HG03103 (cell line): ENCODE results near the gene RGS6.

ENCODE experiments used
- ATAC-seq: cut with Tn5 transposase; IDR thresholded peaks from one replicate; pipeline ENCODE4 v1.9.1; 2021; ENCODE audit warnings: low read depth; ENCODE audit not compliant: unreplicated experiment

Gene RGS6

GRCh38 chr14:72008666-72009065 lies 76.4 kb downstream of the RGS6 start:
- no peak for ATAC-seq

DNA sequence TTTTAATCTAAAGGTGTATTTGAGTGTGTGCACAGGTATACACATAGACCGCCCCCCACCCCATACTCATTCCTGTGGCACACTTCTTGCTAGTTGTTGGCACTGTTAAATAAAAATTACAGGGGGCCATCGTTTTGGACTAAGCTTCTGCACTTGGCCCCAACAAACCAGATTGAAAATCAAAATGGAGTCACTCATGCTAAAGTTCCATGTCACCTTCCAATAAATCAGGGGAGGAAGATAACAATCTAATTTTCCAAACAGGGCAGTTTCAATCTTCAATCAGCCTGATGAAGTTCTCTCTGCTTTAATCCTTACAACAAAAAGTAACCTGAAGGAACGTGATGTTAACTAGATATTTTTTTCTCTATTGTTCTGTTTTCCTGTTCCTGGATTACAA lies 78.2 kb downstream of the RGS6 start:
- ATAC-seq = no peak

- ATAC-seq = no peak
These were observed 81.6 kb downstream of the RGS6 start for GRCh38 chr14:72013721-72014345.

- no peak for ATAC-seq
These were observed 82.3 kb downstream of the RGS6 start for GRCh38 chr14:72014486-72014885.

- no peak for ATAC-seq
These were observed 85.1 kb downstream of the RGS6 start for GRCh38 chr14:72017290-72017689.

DNA sequence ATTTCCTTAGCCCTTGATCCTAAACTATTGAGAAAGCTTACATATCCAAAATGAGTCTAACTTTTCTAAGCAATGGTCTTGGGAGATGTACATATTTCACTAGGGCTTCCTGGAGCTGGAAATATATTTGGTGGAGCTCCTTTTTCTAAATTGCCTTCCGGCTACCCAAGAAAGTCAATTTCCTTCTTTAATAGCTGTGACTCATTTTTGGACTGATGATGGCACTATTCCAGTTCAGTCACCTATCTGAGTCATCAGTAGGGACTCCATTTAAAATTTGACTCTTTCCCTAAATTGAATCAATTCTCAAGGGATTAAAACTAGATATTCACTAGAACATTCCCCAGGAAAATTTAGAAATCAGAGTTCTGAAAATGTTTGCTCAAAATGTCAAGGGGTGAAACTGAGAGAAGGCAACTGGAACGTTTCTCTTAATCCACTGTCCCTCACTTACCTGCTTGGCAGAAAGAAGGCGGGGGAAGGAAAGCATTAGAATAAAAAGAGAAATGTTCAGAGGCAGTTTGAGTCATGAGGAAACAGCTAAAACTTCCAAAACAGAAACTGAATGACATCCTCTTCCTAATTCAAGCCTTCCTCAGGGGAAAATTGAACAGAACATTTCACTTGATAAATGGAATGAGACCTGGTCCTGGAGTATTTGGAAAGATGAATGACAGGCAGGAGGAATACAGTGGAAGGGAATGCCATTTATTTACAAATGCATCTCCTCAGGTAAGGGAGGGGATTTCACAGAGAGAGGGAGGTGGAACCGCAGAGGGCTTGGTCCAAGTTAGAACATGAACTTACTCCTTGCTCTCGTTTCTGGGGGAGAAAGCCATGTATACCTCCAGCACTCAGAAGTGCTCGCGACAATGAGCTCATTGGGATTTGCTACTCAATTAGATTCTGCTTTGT lies 91.2 kb downstream of the RGS6 start:
- no peak for ATAC-seq

GRCh38 chr14:72024043-72024407 lies 91.8 kb downstream of the RGS6 start:
- ATAC-seq = no peak

DNA sequence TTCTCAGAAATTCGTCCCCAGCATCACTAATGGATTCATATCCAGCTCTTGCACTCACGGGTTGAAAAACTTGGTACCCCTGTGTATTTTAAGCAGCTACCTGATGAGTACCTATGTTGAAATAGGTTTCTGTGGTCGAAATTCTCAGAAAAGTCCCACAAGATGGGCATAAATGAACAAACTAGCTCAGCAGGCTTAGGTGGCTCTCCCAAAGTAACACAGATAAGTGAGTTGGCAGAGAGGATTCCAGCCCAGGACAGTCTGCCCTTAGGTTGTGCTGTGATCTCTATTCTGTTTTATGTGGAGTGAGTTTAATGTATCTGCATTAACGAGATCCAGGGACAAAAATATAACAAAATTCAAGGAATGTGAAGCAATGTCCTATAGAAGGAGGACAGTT lies 92.3 kb downstream of the RGS6 start:
- ATAC-seq = no peak

DNA sequence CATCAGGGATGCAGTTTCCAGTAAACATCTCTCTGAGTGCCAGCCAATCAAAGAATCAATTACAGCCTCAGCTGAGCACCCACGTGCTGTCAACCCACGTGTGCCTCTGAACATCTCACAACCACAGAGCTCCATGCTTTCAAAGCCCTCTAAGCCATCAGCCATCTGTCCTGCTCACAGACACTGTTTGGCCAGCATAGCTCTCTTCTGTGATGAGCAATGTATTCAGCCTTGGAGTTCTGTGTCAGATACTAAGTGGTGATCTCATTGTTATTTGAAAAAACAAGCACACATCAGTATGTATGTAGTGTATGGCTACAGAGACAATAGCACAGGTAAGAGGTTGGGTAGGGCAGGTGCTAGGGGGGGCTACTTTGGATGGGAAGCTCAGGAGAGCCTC lies 94.3 kb downstream of the RGS6 start:
- ATAC-seq = no peak

DNA sequence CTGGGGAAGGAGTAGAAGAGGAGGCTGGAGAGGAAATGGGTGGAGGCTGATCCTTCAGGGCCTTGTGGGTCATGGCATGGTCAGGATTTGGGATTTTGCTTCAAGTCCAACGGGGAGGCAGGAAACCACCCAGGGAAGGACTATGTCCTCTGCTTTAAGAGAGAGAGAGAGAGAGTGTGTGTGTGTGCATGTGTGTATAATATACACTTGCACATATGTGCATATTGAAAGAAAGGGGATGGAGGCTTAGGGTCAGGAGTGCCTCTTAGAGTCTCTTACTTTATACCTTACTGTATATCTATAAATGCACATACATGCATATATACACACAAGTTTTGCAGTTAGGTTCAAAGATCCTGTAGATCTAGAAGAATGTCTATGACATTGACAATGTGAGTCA lies 94.8 kb downstream of the RGS6 start:
- ATAC-seq = no peak

DNA sequence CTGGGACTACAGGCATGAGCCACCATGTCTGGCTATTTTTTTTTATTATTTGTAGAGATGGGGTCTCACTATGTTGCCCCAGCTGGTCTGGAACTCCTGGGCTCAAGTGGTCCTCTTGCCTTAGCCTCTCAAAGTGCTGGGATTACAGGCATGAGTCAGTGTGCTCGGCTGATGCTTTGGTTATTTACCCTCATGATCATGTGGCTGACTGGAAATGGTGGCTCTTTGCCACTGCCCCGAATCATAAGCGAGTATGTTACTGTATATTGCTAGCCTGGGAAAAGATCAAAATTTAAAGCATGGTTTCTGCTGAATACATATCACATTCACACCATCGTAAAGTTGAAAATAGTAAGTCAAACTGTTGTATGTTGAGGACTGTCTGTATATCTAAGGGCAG lies 101.1 kb downstream of the RGS6 start:
- ATAC-seq = no peak

GRCh38 chr14:72040528-72040927 lies 108.3 kb downstream of the RGS6 start:
- ATAC-seq = no peak

- no peak for ATAC-seq
These were observed 113.0 kb downstream of the RGS6 start for GRCh38 chr14:72045271-72045670.

- no peak for ATAC-seq
These were observed 113.7 kb downstream of the RGS6 start for GRCh38 chr14:72045885-72046284.

DNA sequence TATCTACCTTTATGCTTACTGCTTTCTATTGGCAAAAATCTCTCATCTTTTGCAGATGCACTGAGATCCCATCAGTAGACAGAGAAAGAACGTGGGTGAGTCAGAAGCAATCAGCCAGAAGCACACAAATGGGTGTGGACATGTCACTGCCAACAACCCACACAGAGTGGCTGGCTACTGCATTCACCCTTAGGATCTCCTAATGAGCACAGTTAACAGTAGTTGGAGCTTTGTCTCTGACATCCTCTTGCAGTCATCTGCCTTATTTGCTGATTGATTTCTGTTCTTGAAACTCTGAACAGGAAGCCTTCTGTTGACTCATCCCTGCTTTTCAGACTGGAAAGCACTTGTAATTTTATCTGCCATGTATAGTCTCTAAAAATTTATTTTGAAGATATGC lies 117.2 kb downstream of the RGS6 start:
- ATAC-seq = no peak

GRCh38 chr14:72052356-72052755 lies 120.1 kb downstream of the RGS6 start:
- ATAC-seq = no peak

DNA sequence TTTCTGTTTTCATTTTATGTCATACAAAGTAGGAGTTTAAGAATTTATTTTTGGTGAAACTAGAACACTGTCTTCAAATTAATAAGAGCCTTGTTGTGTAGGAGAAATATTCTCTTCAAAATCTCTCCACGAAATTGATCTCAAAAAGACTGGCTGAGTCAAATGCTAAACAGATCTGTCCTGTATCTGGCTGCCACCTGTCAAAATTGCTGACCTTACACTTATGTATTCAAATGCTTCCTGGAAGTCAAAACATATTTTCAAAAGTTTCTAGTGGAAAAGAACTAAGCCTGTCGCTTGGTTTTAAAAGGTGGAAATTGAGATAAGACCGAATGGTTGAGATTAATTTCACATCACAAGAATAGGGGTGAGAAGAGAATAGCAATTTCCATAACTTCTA lies 121.4 kb downstream of the RGS6 start:
- no peak for ATAC-seq

DNA sequence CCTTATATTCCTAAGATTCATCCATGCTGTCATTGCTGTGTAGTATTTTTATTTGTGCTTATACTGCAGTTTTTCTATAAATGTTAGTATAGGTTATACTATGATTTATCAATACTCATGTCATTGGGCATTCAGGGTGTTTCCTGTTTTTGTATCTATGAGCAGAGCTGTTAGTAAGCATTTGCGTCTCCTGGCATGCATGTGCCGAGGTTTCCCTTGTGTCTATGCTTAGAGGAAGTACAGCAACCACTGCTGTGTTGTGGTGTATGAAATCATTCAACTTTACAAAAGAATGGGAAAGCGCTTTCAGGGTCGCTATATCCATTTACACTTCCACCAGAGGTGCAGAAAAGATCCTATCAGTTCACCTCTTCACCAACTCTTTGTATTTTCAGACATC lies 122.7 kb downstream of the RGS6 start:
- no peak for ATAC-seq

- no peak for ATAC-seq
These were observed 125.6 kb downstream of the RGS6 start for GRCh38 chr14:72057701-72058285.

- ATAC-seq = no peak
These were observed 128.2 kb downstream of the RGS6 start for GRCh38 chr14:72060460-72060859.

- no peak for ATAC-seq
These were observed 128.7 kb downstream of the RGS6 start for GRCh38 chr14:72060917-72061316.

DNA sequence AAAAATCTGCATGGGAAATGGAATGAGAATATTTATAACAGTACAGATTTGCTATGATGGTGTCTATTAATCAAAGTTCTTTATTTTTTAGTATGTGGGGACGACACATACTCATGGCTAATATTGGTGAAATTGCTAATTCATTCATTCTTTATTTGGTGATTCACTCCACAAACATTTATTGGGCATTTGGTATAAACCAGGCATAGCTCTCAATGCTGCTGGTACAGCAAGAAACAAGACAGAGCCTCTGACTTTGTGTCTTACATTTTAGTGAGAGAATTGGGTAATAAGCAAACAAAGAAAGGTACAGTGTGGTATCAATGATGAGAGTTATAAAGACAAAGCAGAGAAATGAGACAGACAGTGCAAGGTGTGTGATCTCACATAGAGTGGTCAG lies 129.5 kb downstream of the RGS6 start:
- ATAC-seq = no peak
